ENCODE results near the gene TBC1D4.
"Not testable (repeated sequence)": the region's sequence is repeated elsewhere in the genome, so short reads cannot be mapped to it uniquely, and the experiment has no call there.

Gene TBC1D4

GRCh38 chr13:75250526-75251178 lies 231.3 kb downstream of the TBC1D4 start:
- Histone ChIP-seq H3K36me3 (ENCODE audit: insufficient read depth, low read length) (no peaks in the 10 kb centered on the region), H3K9me3 (ENCODE audit: low read depth, low read length) (no peaks in the 10 kb centered on the region), H3K9ac (ENCODE audit: insufficient read length) (no peak overlapping the region), H3K27ac (no peak overlapping the region), H3K4me3 (no peak overlapping the region)
- TF ChIP-seq POLR2AphosphoS5 (IDR thresholded peaks at IDR 0.05; ENCODE audit: borderline replicate concordance, low read depth, low read length) (no peak), EZH2 (IDR thresholded peaks at IDR 0.05) (no peak), FOXP2 (optimal IDR thresholded peaks at IDR 0.05; ENCODE audit: control extremely low read depth, extremely low read length, insufficient read depth) (no peak)
- no peak for DNase-seq (ENCODE audit: low read depth, low spot score)

- not testable (repeated sequence) for H3K4me3 ChIP-seq; H3K27ac ChIP-seq; H3K9ac ChIP-seq (ENCODE audit: insufficient read length); H3K36me3 ChIP-seq (ENCODE audit: insufficient read depth, low read length); H3K9me3 ChIP-seq (ENCODE audit: low read depth, low read length); DNase-seq (ENCODE audit: low read depth, low spot score)
Measured at GRCh38 chr13:75245578-75245977, 236.4 kb downstream of the TBC1D4 start.

DNA sequence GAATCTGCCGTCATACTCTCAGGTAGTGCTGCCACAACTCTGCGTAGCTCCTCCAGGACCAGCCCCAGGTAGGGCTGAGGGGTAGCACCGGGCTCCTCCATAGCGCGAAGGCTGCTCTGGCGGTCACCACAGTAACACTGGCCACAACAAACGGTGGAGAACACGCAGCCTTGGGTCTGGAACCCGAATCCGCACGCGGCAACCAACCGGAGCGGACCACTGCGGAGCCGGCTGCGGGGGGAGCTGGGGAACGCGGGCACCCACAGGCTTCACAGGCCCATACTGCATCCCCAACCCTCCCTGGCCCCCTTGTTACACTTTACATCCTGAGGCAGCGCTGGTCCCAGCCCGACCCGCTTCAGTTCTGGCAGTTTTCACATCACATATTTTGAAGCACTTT lies 241.7 kb downstream of the TBC1D4 start:
- H3K27ac ChIP-seq; H3K9ac ChIP-seq (ENCODE audit: insufficient read length); H3K4me3 ChIP-seq: not testable (repeated sequence)

GRCh38 chr13:75236774-75237173 lies 245.2 kb downstream of the TBC1D4 start:
- Histone ChIP-seq H3K9ac (ENCODE audit: insufficient read length) (no peak overlapping the region), H3K9me3 (ENCODE audit: low read depth, low read length) (no peaks in the 10 kb centered on the region), H3K27ac (no peak overlapping the region), H3K4me3 (no peak overlapping the region), H3K36me3 (ENCODE audit: insufficient read depth, low read length) (no peaks in the 10 kb centered on the region)
- DNase-seq (ENCODE audit: low read depth, low spot score), result no peak
- no peak for TF ChIP-seq FOXP2 (optimal IDR thresholded peaks at IDR 0.05; ENCODE audit: control extremely low read depth, extremely low read length, insufficient read depth)
- no peak for TF ChIP-seq POLR2AphosphoS5 (IDR thresholded peaks at IDR 0.05; ENCODE audit: borderline replicate concordance, low read depth, low read length)
- no peak for TF ChIP-seq EZH2 (IDR thresholded peaks at IDR 0.05)

More for the DNA sequence above, 241.7 kb downstream of the TBC1D4 start:
- not testable (repeated sequence) for H3K36me3 ChIP-seq (ENCODE audit: insufficient read depth, low read length); H3K9me3 ChIP-seq (ENCODE audit: low read depth, low read length); DNase-seq (ENCODE audit: low read depth, low spot score)

Measured in SK-N-MC (cell line).